ENCODE results near the gene PSG3. TPM values are rescaled to one million over a fixed set of nuclear protein-coding genes. Genes with fewer than 3 reads are reported as not detected.

PSG3 gene
- total and polyA plus RNA-seq, 10 donors = not detected

Other genes with a start within 250 kb of the PSG3 start
- gene CEACAM1, start 212.0 kb downstream of the PSG3 start, total RNA-seq = 10 to 100 TPM; 14.4 to 33.5 (median 18.0) TPM
- gene CEACAM1, start 212.0 kb downstream of the PSG3 start, polyA plus RNA-seq = 1 to 10 TPM; 1.5 to 2.6 (median 2.1) TPM
- gene CEACAM8, start 145.6 kb downstream of the PSG3 start, total RNA-seq = 10 to 100 TPM in 3 of 7 donors, 1 to 10 TPM in 3, under 1 TPM in 1; 0.55 to 53.6 (median 5.0) TPM
- 1 to 10 TPM in 1 of 3 donors, under 1 TPM in 2; 0.33 to 1.2 (median 0.63) TPM for gene CEACAM8, start 145.6 kb downstream of the PSG3 start, polyA plus RNA-seq
- not detected for gene PSG8, start 25.2 kb upstream of the PSG3 start, total RNA-seq
- not detected for gene PSG8, start 25.2 kb upstream of the PSG3 start, polyA plus RNA-seq
- not detected for gene PSG1, start 139.2 kb upstream of the PSG3 start, total RNA-seq
- not detected for gene PSG1, start 139.2 kb upstream of the PSG3 start, polyA plus RNA-seq
- gene PSG6, start 177.4 kb upstream of the PSG3 start, total RNA-seq = not detected
- gene PSG6, start 177.4 kb upstream of the PSG3 start, polyA plus RNA-seq = not detected
- not detected for gene PSG7, start 196.7 kb upstream of the PSG3 start, total RNA-seq
- not detected for gene PSG7, start 196.7 kb upstream of the PSG3 start, polyA plus RNA-seq

Measured in spleen (tissue), 10 donors.